Hepatocyte (in vitro differentiated cells): ENCODE data around the gene C11orf42. TPM values are rescaled to one million over a fixed set of nuclear protein-coding genes. Genes with fewer than 3 reads are reported as not detected.

ENCODE experiments used
- DNase-seq: peaks from one replicate; pipeline ENCODE4 v3.0.0-alpha.2; 2016; ENCODE audit warnings: low spot score
- H2AFZ ChIP-seq: fragments of 200-600 bp; sonication (generic); 2 replicates; pipeline ENCODE4 v1.6.0; 2016; ENCODE audit warnings: antibody characterized with exemption, mild to moderate bottlenecking
- H3K27ac ChIP-seq: fragments of 200-600 bp; sonication (generic); 2 replicates; pipeline ENCODE4 v1.5.1; 2016; ENCODE audit warnings: mild to moderate bottlenecking
- H3K27me3 ChIP-seq: fragments of 200-600 bp; sonication (generic); 2 replicates; pipeline ENCODE4 v1.6.1; 2016
- H3K36me3 ChIP-seq: fragments of 200-600 bp; sonication (generic); replicated peaks from 2 replicates; pipeline ENCODE4 v1.5.1; 2016; ENCODE audit warnings: low read depth; ENCODE audit not compliant: insufficient read depth
- H3K4me1 ChIP-seq: fragments of 200-600 bp; sonication (generic); 2 replicates; pipeline ENCODE4 v1.5.1; 2016; ENCODE audit warnings: mild to moderate bottlenecking, moderate library complexity; ENCODE audit not compliant: insufficient read depth
- H3K4me2 ChIP-seq: fragments of 200-600 bp; sonication (generic); 2 replicates; pipeline ENCODE4 v1.6.0; 2016
- H3K4me3 ChIP-seq: fragments of 200-600 bp; sonication (generic); 2 replicates; pipeline ENCODE4 v1.5.1; 2016; ENCODE audit warnings: mild to moderate bottlenecking
- H3K79me2 ChIP-seq: fragments of 200-600 bp; sonication (generic); 2 replicates; pipeline ENCODE4 v1.6.0; 2017; ENCODE audit warnings: mild to moderate bottlenecking
- H3K9me2 ChIP-seq: fragments of 200-600 bp; sonication (generic); replicated peaks from 2 replicates; pipeline ENCODE4 v1.6.0; 2017; ENCODE audit warnings: mild to moderate bottlenecking; ENCODE audit not compliant: insufficient read depth
- H3K9me3 ChIP-seq: fragments of 200-600 bp; sonication (generic); 2 replicates; pipeline ENCODE4 v1.5.1; 2016; ENCODE audit warnings: low read depth, mild to moderate bottlenecking
- H4K20me1 ChIP-seq: fragments of 200-600 bp; sonication (generic); 2 replicates; pipeline ENCODE4 v1.6.0; 2016; ENCODE audit warnings: mild to moderate bottlenecking; ENCODE audit not compliant: insufficient read depth, poor library complexity, severe bottlenecking
- EZH2 ChIP-seq: fragments of 200-600 bp; sonication (generic); IDR thresholded peaks from 2 replicates; pipeline ENCODE4 v1.6.1; 2016; ENCODE audit warnings: antibody characterized with exemption, mild to moderate bottlenecking, borderline replicate concordance
- EZH2phosphoT487 ChIP-seq: fragments of 200-600 bp; sonication (generic); IDR thresholded peaks from one replicate; pipeline ENCODE4 v1.6.1; 2018; ENCODE audit warnings: antibody characterized with exemption, mild to moderate bottlenecking, low read depth, moderate library complexity; ENCODE audit not compliant: unreplicated experiment, severe bottlenecking
- WGBS: methylation state at CpG from one replicate; pipeline ENCODE4 v1.1.6; 2016; ENCODE audit warnings: low lambda C conversion rate; ENCODE audit errors: missing lambda C conversion rate; 5-methylcytosine and 5-hydroxymethylcytosine counted together
- polyA plus RNA-seq: library from polyadenylated mRNA; unstranded; fragments of >200 nt; fragmentation: Nextera tagmentation; extraction: Ambion mirVana; gene quantifications from 2 replicates; pipeline ENCODE4 v1.2.1, GENCODE V29; 2016
- total RNA-seq: library from RNA; depleted of rRNA; stranded (reverse); fragments of >200 nt; gene quantifications from 2 replicates; pipeline ENCODE4 v1.2.3, GENCODE V29; 2014
- TF ChIP-seq, protein P1 (sequence below): fragments of 200-600 bp; sonication (generic); IDR thresholded peaks from 2 replicates; pipeline ENCODE4 v1.5.1; 2016; ENCODE audit warnings: antibody characterized with exemption, mild to moderate bottlenecking; ENCODE audit not compliant: poor library complexity

C11orf42 gene
- total and polyA plus RNA-seq, 2 experiments from 2014 or later: not detected

DNA sequence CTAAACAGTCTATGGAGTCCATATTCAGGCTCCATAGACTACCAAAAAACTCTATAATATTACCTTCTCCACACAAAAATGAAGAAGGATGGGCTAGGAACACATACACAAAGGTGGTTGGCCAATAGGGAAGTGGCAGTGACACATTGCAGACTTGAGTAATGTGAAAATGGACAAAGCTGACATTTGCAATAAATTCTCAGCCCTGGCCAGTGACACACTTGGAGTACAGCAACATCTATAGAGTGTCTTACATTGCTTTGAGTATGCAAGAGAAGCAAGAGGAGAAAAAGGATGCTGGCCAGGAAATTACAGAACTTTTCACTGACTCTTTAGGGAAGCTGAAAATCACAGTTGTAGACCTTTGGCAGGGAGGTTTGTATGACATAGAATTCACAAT, 13.6 kb upstream of the C11orf42 start:
- H3K9me3 ChIP-seq: no peaks in the 10 kb centered on the region

DNA sequence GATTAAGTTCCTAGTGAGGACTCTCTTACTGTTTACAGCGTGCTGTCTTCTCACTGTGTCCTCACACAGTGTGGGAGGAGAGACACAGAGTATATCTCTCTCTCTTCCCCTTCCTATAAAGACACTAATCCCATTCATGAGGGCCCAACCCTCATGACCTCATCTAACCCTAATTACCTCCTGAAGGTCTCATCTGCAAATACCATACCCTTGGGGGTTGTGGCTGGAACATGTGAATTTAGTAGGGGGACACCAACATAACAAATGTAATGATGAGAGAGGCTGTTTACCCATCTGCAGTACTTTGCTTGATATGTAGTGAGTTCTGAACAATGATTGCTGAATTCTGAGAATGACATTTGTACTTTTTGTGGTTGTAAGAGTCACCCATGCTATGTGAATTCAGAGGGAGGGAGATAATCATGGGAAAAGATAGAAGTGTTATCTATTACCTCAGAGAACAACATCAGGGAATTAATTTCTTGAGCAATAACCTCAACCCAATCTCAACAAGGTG, 11.2 kb upstream of the C11orf42 start:
- no peaks in the 10 kb centered on the region for H3K36me3 ChIP-seq
- no peak overlapping the region for H3K4me3 ChIP-seq
- no peaks in the 10 kb centered on the region for H3K79me2 ChIP-seq
- no peaks in the 10 kb centered on the region for H4K20me1 ChIP-seq
- H3K4me2 ChIP-seq: no peak overlapping the region
- DNase-seq: no peak
- H3K4me1 ChIP-seq: no peaks in the 10 kb centered on the region
- H2AFZ ChIP-seq: no peak overlapping the region
- H3K27me3 ChIP-seq: no peaks in the 10 kb centered on the region
- no peak overlapping the region for H3K27ac ChIP-seq
- 67% methylated on average over 1 of the region's 1 CpG for WGBS
- no peaks in the 10 kb centered on the region for H3K9me3 ChIP-seq
- TF ChIP-seq EZH2phosphoT487 (no peak), EZH2 (no peak)
- TF ChIP-seq, protein P1, sequence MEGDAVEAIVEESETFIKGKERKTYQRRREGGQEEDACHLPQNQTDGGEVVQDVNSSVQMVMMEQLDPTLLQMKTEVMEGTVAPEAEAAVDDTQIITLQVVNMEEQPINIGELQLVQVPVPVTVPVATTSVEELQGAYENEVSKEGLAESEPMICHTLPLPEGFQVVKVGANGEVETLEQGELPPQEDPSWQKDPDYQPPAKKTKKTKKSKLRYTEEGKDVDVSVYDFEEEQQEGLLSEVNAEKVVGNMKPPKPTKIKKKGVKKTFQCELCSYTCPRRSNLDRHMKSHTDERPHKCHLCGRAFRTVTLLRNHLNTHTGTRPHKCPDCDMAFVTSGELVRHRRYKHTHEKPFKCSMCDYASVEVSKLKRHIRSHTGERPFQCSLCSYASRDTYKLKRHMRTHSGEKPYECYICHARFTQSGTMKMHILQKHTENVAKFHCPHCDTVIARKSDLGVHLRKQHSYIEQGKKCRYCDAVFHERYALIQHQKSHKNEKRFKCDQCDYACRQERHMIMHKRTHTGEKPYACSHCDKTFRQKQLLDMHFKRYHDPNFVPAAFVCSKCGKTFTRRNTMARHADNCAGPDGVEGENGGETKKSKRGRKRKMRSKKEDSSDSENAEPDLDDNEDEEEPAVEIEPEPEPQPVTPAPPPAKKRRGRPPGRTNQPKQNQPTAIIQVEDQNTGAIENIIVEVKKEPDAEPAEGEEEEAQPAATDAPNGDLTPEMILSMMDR: no peak
- H3K9me2 ChIP-seq: no peaks in the 10 kb centered on the region

More for the DNA sequence above, 13.6 kb upstream of the C11orf42 start:
- DNase-seq: no peak
- Histone ChIP-seq H3K79me2 (no peaks in the 10 kb centered on the region), H3K36me3 (no peaks in the 10 kb centered on the region), H3K4me3 (no peak overlapping the region), H3K9me2 (no peaks in the 10 kb centered on the region), H3K27me3 (no peaks in the 10 kb centered on the region), H4K20me1 (no peaks in the 10 kb centered on the region), H3K4me2 (no peak overlapping the region), H3K4me1 (no peaks in the 10 kb centered on the region), H3K27ac (no peak overlapping the region), H2AFZ (no peak overlapping the region)
- TF ChIP-seq EZH2 (no peak), EZH2phosphoT487 (no peak)
- TF ChIP-seq, protein P1: no peak

DNA sequence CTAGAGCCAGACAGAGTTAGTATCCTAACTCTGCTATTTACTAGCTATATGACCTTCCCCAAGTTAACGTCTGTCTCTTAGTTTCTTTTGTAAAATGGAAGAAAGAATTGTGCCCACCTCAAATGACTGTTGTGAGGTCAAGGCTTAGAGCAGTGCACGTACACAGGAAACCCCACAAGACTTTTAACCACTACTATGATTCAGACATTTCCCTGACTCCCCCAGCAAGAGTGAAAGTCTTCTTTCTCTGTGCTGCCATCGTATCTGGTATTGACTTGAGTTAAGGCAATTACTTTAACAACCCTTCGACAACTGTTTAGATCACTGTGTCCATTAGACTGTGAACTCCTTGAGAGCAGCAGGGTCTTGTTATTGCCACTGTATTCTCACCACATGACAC, 9.0 kb upstream of the C11orf42 start:
- H3K36me3 ChIP-seq: no peaks in the 10 kb centered on the region
- no peak overlapping the region for H2AFZ ChIP-seq
- H3K4me2 ChIP-seq: no peak overlapping the region
- no peaks in the 10 kb centered on the region for H3K79me2 ChIP-seq
- no peak overlapping the region for H3K27ac ChIP-seq
- TF ChIP-seq EZH2 (no peak), EZH2phosphoT487 (no peak)
- DNase-seq: no peak
- 57% methylated on average over 4 of the region's 4 CpGs for WGBS
- no peaks in the 10 kb centered on the region for H4K20me1 ChIP-seq
- no peaks in the 10 kb centered on the region for H3K27me3 ChIP-seq
- no peaks in the 10 kb centered on the region for H3K9me3 ChIP-seq
- no peak overlapping the region for H3K4me3 ChIP-seq
- no peaks in the 10 kb centered on the region for H3K9me2 ChIP-seq
- no peaks in the 10 kb centered on the region for H3K4me1 ChIP-seq

DNA sequence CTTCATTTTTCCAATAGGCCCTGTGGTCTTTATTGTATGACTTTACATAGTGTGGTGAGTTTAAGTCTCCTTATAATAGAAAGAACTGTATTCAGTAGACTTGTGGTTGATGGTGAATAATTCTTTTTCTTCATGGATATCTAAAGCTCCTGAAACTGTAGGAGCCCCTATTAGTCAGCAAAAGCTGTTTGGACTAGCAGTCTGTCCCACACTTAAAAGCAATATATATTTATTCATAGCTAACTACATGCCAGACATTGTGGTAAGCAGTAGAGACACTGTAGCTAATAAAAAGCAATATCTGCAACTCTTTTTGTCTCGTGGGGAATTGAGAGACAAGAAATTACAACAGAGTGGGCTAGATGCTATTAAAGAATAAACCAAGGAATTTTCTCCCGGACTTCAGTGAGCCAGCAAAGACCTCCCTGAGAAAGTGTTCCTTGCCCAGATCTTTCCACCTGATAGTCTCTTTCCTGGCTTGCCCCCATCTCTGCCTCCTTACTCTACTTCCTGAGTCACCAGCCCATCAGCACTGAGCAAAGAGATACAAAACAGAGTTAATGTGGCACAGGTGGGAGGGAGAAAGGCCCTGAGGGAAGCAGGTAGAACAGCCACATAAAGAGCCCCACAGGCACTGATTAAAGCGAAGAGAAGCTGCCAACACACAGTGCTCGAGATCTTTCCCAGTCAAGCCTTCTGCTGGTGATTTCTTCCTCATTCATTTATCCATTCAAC, 7.7 kb upstream of the C11orf42 start:
- no peaks in the 10 kb centered on the region for H3K79me2 ChIP-seq
- H3K4me2 ChIP-seq: no peak overlapping the region
- no peaks in the 10 kb centered on the region for H3K9me3 ChIP-seq
- no peaks in the 10 kb centered on the region for H3K9me2 ChIP-seq
- H3K27me3 ChIP-seq: no peaks in the 10 kb centered on the region
- TF ChIP-seq, protein P1: no peak
- TF ChIP-seq EZH2: no peak
- TF ChIP-seq EZH2phosphoT487: no peak
- H2AFZ ChIP-seq: no peak overlapping the region
- H4K20me1 ChIP-seq: no peaks in the 10 kb centered on the region
- H3K4me1 ChIP-seq: no peaks in the 10 kb centered on the region
- WGBS: 66% methylated on average over 4 of the region's 4 CpGs
- no peaks in the 10 kb centered on the region for H3K36me3 ChIP-seq
- no peak overlapping the region for H3K27ac ChIP-seq
- no peak for DNase-seq
- H3K4me3 ChIP-seq: no peak overlapping the region
